Peyer's patch (tissue), 4 donors: ENCODE data around the gene MCRIP1.

ENCODE experiments used
- POLR2A ChIP-seq, 2 donors: fragments of 450-650 bp; IDR thresholded peaks; one replicate each; pipeline ENCODE4 v1.5.1; 2017; ENCODE audit warnings: antibody characterized with exemption in 2 of 2, mild to moderate bottlenecking in 2 of 2, moderate library complexity in 2 of 2
- TF ChIP-seq, protein P1 (sequence below), 6 experiments: fragments of 450-650 bp in 4 of 6; fragments of 200-600 bp in 2 of 6; sonication (generic) in 1 of 6; IDR thresholded peaks; one replicate each; pipeline ENCODE4 v1.5.1; 2017 to 2019; ENCODE audit warnings: antibody characterized with exemption in 6 of 6, mild to moderate bottlenecking in 3 of 6, moderate library complexity in 1 of 6

DNA sequence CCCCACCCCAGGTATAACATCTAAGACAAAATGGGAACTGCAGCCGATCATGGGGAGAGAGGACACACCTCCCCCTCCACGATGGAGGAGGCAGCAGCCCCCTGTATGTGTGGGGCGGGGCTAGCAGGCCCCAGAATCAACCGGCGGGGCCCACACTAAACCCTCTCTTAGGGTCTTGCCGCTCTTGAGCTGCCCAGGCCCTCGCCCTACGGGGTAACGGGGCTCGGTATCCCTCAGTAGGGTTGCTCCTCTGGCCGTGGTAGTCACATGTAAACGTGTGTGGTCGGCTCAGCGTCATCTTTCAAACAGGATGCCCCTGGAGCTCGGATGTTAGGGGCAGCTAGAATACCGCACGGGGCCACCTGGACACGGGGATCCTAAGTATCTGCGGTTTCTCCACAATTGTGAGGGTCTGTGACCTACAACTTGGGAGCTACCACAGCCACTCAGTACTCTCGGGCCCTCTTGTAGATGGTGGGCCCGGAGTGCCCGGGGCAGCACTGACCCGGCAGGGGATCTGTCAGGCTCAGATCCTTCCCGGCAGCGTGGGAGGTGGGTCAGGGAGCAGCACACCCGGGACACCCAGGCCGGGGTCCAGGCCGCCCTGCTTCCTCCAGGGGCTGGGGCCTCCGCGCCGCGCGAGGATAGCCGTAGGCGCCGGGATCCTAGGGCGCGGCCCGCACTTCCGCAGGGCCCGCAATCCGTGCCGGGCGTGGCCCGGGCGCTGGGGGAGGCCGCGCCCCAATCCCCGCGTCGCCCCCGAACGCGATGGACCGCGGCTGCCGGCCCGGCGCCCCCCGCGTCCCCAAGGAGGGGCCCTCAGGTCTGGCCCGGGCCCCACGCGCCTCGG, 37.3 kb upstream of the MCRIP1 start:
- TF ChIP-seq, protein P1, sequence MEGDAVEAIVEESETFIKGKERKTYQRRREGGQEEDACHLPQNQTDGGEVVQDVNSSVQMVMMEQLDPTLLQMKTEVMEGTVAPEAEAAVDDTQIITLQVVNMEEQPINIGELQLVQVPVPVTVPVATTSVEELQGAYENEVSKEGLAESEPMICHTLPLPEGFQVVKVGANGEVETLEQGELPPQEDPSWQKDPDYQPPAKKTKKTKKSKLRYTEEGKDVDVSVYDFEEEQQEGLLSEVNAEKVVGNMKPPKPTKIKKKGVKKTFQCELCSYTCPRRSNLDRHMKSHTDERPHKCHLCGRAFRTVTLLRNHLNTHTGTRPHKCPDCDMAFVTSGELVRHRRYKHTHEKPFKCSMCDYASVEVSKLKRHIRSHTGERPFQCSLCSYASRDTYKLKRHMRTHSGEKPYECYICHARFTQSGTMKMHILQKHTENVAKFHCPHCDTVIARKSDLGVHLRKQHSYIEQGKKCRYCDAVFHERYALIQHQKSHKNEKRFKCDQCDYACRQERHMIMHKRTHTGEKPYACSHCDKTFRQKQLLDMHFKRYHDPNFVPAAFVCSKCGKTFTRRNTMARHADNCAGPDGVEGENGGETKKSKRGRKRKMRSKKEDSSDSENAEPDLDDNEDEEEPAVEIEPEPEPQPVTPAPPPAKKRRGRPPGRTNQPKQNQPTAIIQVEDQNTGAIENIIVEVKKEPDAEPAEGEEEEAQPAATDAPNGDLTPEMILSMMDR (IDR thresholded peaks at IDR 0.05) = no peak
- no peak for TF ChIP-seq POLR2A (IDR thresholded peaks at IDR 0.05)
